ENCODE results near the gene MPPE1. TPM values are rescaled to one million over a fixed set of nuclear protein-coding genes. Genes with fewer than 3 reads are reported as not detected.
"Not testable (repeated sequence)": the region's sequence is repeated elsewhere in the genome, so short reads cannot be mapped to it uniquely, and the experiment has no call there.

Gene MPPE1
- total and polyA plus RNA-seq, 12 donors, result 17.0 to 44.7 (median 31.2) TPM

- intact Hi-C loops (cut with DNase I), result no loop called here
- H3K9me3 ChIP-seq (replicated peaks in 1 of 3), result no peaks in the 10 kb centered on the region
- H3K36me3 ChIP-seq (replicated peaks in 1 of 2), result no peaks in the 10 kb centered on the region
- H3K4me3 ChIP-seq, result no peak overlapping the region
- DNase-seq, result no peak
- TF ChIP-seq POLR2A (IDR thresholded peaks at IDR 0.05) (no peak), CTCF (IDR thresholded peaks at IDR 0.05) (no peak)
- no peak overlapping the region for H3K27ac ChIP-seq
- H3K4me1 ChIP-seq (replicated peaks in 1 of 2), result no peaks in the 10 kb centered on the region
- 53 to 74% (median 66%) methylated on average over 12 of the region's 12 CpGs for WGBS, 4 donors
- H3K27me3 ChIP-seq, result no peaks in the 10 kb centered on the region
These were observed 17.8 kb upstream of the MPPE1 start for GRCh38 chr18:11925800-11926481.

GRCh38 chr18:11923450-11923849, 15.3 kb upstream of the MPPE1 start:
- no peak overlapping the region for H3K27ac ChIP-seq
- TF ChIP-seq POLR2A (IDR thresholded peaks at IDR 0.05) (no peak), CTCF (IDR thresholded peaks at IDR 0.05) (no peak)
- H3K4me1 ChIP-seq (replicated peaks in 1 of 2), result no peaks in the 10 kb centered on the region
- DNase-seq, result no peak
- no peak overlapping the region for H3K4me3 ChIP-seq
- no peaks in the 10 kb centered on the region for H3K27me3 ChIP-seq
- H3K9me3 ChIP-seq (replicated peaks in 1 of 3), result no peaks in the 10 kb centered on the region
- intact Hi-C loops (cut with DNase I), result no loop called here
- H3K36me3 ChIP-seq (replicated peaks in 1 of 2), result no peaks in the 10 kb centered on the region
- WGBS, 4 donors, result 85 to 95% (median 90%) methylated on average over 3 of the region's 3 CpGs

GRCh38 chr18:11919522-11919921, 11.4 kb upstream of the MPPE1 start:
- H3K9me3 ChIP-seq (replicated peaks in 1 of 3); H3K27ac ChIP-seq; H3K4me3 ChIP-seq; DNase-seq; H3K27me3 ChIP-seq; H3K36me3 ChIP-seq (replicated peaks in 1 of 2); H3K4me1 ChIP-seq (replicated peaks in 1 of 2); intact Hi-C loops (cut with DNase I): not testable (repeated sequence)
- WGBS, 4 donors, result 78 to 84% (median 83%) methylated on average over 5 of the region's 5 CpGs

GRCh38 chr18:11916880-11917279, 8.8 kb upstream of the MPPE1 start:
- DNase-seq, result peak in 1 of 7 donors; percentile 10
- H3K4me1 ChIP-seq (replicated peaks in 1 of 2); H3K27me3 ChIP-seq; H3K27ac ChIP-seq; H3K4me3 ChIP-seq; H3K36me3 ChIP-seq (replicated peaks in 1 of 2); H3K9me3 ChIP-seq (replicated peaks in 1 of 3); intact Hi-C loops (cut with DNase I): not testable (repeated sequence)
- WGBS, 4 donors, result 57 to 64% (median 59%) methylated on average over 4 of the region's 4 CpGs

GRCh38 chr18:11909591-11910026, 1.5 kb upstream of the MPPE1 start:
- Histone ChIP-seq H3K27ac (peak overlapping the region; percentile 95 to 100 (median 96)), H3K36me3 (replicated peaks in 1 of 2) (no peaks in the 10 kb centered on the region), H3K4me1 (replicated peaks in 1 of 2) (peaks cover 9 to 22% of the 10 kb centered on the region in 2 donors), H3K27me3 (no peaks in the 10 kb centered on the region), H3K9me3 (replicated peaks in 1 of 3) (no peaks in the 10 kb centered on the region), H3K4me3 (peak overlapping the region in 1 of 4 donors; percentile 74)
- peak in 2 of 7 donors; percentile 17 to 22 for DNase-seq
- intact Hi-C loops (cut with DNase I), result loop anchor here in 1 of 2 donors (10.0 kb wide), 1 partner anchor 55 kb away; the partner anchor contains the start of gene CHMP1B
- TF ChIP-seq CTCF (IDR thresholded peaks at IDR 0.05), result no peak
- TF ChIP-seq POLR2A (IDR thresholded peaks at IDR 0.05), result peak in 1 of 2 donors; percentile 52
- WGBS, 4 donors, result 16 to 36% (median 23%) methylated on average over 2 of the region's 2 CpGs

Data from adrenal gland (tissue), 12 donors.